Heart left ventricle (tissue), 13 donors: ENCODE results near the gene TRMT44.

Source experiments
- POLR2A ChIP-seq, 2 donors: fragments of 450-650 bp; IDR thresholded peaks; one replicate each; pipeline ENCODE4 v1.6.1; 2017; ENCODE audit warnings: antibody characterized with exemption in 2 of 2, mild to moderate bottlenecking in 2 of 2, moderate library complexity in 2 of 2
- TF ChIP-seq, protein P1 (sequence below), 12 donors: fragments of 200-600 bp; sonication (generic) in 4 of 12; IDR thresholded peaks; one replicate each; pipeline versions ENCODE4 v1.5.0 to v1.8.0; 2018 to 2022; ENCODE audit warnings: antibody characterized with exemption in 12 of 12, mild to moderate bottlenecking in 5 of 12
- donor health status: ischemic (EF 13 %, LVEDD 7.1; RV severe dilation, severe dysfunction).
- donor health status: DM: no; HTN: yes; CAD: no.
- donor health status: DM: no; HTN: no; CAD: no.
- donor health status: ischemic (EF 25% LVEDD 6.9; RV normal size, moderate dysfunction).
- donor health status: ischemic (EF 25% LVEDD 5.7; RV mildly dilated, moderate dysfunction).
- donor health status: ischemic (EF 35%, LVEDD 5.7; RV mildly dilated, moderate dysfunction).
- donor health status: nonischemic (EF 11% LVEDD 7.7; RV severe dilation, severe dysfunction).
- donor health status: DM: yes; HTN: yes; CAD: no.
- donor health status: PGD.
- donor health status: ischemic (EF 29% LVEDD 5.4; RV normal size, mild dysfunction).
- donor health status: nonischemic (EF 23%, LVEDD 6.1; RV moderate dilation, normal function).

DNA sequence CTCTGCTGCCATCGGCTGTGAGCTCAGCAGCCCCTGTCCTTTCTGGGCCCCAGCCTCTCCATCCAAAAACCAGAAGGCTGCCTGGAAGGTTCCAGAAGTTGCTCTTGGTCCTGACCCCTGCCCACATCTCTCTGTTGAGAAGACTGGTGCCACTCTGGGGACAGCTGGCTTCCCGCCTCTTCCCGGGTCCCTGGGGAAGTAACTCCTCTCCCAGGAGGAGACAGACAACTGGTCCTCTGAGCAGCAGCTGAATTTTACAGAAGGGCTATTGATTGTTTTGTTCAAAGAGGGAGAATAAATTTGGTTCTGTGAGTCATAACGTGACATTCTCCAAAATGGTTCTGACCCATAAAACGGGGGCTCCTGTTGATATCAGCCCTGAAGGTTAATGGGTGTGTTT lies 61.2 kb downstream of the TRMT44 start:
- no peak for TF ChIP-seq POLR2A (IDR thresholded peaks at IDR 0.05)
- TF ChIP-seq, protein P1, sequence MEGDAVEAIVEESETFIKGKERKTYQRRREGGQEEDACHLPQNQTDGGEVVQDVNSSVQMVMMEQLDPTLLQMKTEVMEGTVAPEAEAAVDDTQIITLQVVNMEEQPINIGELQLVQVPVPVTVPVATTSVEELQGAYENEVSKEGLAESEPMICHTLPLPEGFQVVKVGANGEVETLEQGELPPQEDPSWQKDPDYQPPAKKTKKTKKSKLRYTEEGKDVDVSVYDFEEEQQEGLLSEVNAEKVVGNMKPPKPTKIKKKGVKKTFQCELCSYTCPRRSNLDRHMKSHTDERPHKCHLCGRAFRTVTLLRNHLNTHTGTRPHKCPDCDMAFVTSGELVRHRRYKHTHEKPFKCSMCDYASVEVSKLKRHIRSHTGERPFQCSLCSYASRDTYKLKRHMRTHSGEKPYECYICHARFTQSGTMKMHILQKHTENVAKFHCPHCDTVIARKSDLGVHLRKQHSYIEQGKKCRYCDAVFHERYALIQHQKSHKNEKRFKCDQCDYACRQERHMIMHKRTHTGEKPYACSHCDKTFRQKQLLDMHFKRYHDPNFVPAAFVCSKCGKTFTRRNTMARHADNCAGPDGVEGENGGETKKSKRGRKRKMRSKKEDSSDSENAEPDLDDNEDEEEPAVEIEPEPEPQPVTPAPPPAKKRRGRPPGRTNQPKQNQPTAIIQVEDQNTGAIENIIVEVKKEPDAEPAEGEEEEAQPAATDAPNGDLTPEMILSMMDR (IDR thresholded peaks at IDR 0.05): no peak
